GM12878 (cell line): ENCODE data around the gene EPHA7.

ENCODE experiments used
- ATF3 ChIP-seq: IDR thresholded peaks from 2 replicates; pipeline ENCODE4 v1.6.1; 2011; ENCODE audit warnings: low read depth, mild to moderate bottlenecking, low read length, moderate library complexity, borderline replicate concordance; ENCODE audit errors: extremely low read depth
- HDAC2 ChIP-seq: fragments of 200-600 bp; sonication (generic); IDR thresholded peaks from 2 replicates; pipeline ENCODE4 v1.6.1; 2017
- NR2C1 ChIP-seq: fragments of 450-650 bp; IDR thresholded peaks from 2 replicates; pipeline ENCODE4 v1.6.1; 2017; ENCODE audit warnings: antibody characterized with exemption, mild to moderate bottlenecking, moderate library complexity
- POLR2A ChIP-seq: IDR thresholded peaks from 2 replicates; pipeline ENCODE4 v1.6.1; 2011; ENCODE audit warnings: low read depth, mild to moderate bottlenecking, low read length
- WRNIP1 ChIP-seq: IDR thresholded peaks from 2 replicates; pipeline ENCODE4 v1.6.1; 2011; ENCODE audit warnings: low read depth, low read length, improper control_type of control experiment, borderline replicate concordance

GRCh38 chr6:93248631-93249030 is 170.7 kb downstream of the EPHA7 start:
- TF ChIP-seq ATF3 (no peak), HDAC2 (no peak), POLR2A (no peak), NR2C1 (no peak), WRNIP1 (no peak)
